Chondrocyte (in vitro differentiated cells): ENCODE measurements around the gene S100A10. TPM values are rescaled to one million over a fixed set of nuclear protein-coding genes. Genes with fewer than 3 reads are reported as not detected.

Experiments
- DNase-seq: peaks from one replicate; pipeline ENCODE4 v3.0.0; 2021; ENCODE audit warnings: mixed read lengths, low spot score
- H3K27ac Mint-ChIP-seq: one replicate; pipeline ENCODE4 v1.8.0; 2021; ENCODE audit warnings: mild to moderate bottlenecking, moderate library complexity, mixed read lengths; ENCODE audit not compliant: unreplicated experiment
- H3K27me3 Mint-ChIP-seq: 2 replicates; pipeline ENCODE4 v1.8.0; 2021; ENCODE audit warnings: low read depth, mixed read lengths
- H3K36me3 Mint-ChIP-seq: 2 replicates; pipeline ENCODE4 v1.8.0; 2021; ENCODE audit warnings: low read depth, mixed read lengths
- H3K4me1 Mint-ChIP-seq: 2 replicates; pipeline ENCODE4 v1.8.0; 2021; ENCODE audit warnings: low read depth, mild to moderate bottlenecking, mixed read lengths
- H3K4me3 Mint-ChIP-seq: one replicate; pipeline ENCODE4 v1.8.0; 2021; ENCODE audit warnings: mild to moderate bottlenecking, moderate library complexity, mixed read lengths; ENCODE audit not compliant: unreplicated experiment
- H3K9me3 Mint-ChIP-seq: 2 replicates; pipeline ENCODE4 v1.8.0; 2021; ENCODE audit warnings: low read depth, mixed read lengths
- CTCF ChIP-seq: fragments of 200-600 bp; sonication (generic); IDR thresholded peaks from 2 replicates; pipeline ENCODE4 v1.5.0; 2021; ENCODE audit warnings: antibody characterized with exemption, mild to moderate bottlenecking, moderate library complexity
- total RNA-seq: library from RNA; stranded (reverse); gene quantifications from 3 replicates; pipeline ENCODE4 v1.2.1, GENCODE V29; 2021

S100A10 gene
- total RNA-seq, 1 donor from 2014 or later, result 560 TPM

DNA sequence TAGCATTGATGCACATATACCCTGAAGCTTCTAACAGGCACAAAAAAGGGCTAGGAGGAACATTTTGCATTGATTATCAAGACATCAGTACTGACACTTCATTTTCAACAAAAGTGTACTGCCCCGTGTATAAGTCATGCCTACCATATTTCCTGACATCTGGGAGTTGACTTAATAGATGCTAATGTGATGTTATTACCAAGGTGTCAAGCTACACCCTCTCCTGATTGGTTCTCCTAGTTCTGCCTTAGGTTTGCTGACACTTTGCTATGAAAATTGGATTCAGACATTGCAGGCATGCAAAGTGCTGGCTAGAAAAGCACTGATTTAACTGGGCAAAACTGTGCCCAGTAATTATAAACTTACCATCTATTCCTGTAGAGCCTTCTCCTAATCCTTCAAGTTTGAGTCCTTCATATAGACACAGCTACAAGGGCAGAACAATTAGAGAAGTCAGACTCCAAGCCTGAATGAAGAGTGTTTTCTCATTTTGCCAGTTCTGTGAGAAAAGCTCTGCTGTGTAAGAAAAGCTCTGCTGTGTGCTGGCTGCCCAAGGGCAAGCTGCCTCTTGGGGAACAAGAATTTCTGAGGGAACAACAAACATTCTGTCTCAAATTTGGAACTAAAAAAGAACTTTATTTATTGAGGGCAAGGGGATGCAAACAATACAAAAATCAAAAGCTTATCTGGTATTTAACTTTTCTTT, 11.2 kb downstream of the S100A10 start:
- DNase-seq, result no peak
- peaks cover 69% of the 10 kb centered on the region for H3K4me1 Mint-ChIP-seq
- no peak overlapping the region for H3K4me3 Mint-ChIP-seq
- no peak overlapping the region for H3K27ac Mint-ChIP-seq
- H3K36me3 Mint-ChIP-seq, result peaks cover 29% of the 10 kb centered on the region
- TF ChIP-seq CTCF, result no peak
- H3K27me3 Mint-ChIP-seq, result no peaks in the 10 kb centered on the region
- no peaks in the 10 kb centered on the region for H3K9me3 Mint-ChIP-seq

DNA sequence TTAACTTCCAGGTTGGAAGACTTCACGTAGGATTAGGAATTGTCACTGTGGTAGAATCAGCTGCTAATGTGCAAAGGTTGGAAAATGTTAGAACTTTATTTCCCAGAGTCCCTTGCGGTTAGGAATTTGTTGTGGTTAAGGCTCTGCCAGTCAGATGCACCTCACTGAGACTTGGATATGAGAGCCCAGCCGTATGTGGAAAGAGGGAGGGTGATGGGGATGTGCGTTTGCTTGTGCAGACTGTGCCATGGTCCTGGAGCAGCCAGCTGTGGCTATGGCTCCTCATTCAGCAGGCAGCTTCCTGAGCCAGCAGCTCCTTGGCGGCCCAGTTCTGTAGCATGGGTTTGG, 12.5 kb downstream of the S100A10 start:
- TF ChIP-seq CTCF, result no peak
- no peak for DNase-seq
- Mint-ChIP-seq H3K9me3 (no peaks in the 10 kb centered on the region), H3K4me3 (no peak overlapping the region), H3K27me3 (no peaks in the 10 kb centered on the region), H3K4me1 (peaks cover 71% of the 10 kb centered on the region), H3K27ac (peak overlapping the region; percentile 75), H3K36me3 (peaks cover 26% of the 10 kb centered on the region)

DNA sequence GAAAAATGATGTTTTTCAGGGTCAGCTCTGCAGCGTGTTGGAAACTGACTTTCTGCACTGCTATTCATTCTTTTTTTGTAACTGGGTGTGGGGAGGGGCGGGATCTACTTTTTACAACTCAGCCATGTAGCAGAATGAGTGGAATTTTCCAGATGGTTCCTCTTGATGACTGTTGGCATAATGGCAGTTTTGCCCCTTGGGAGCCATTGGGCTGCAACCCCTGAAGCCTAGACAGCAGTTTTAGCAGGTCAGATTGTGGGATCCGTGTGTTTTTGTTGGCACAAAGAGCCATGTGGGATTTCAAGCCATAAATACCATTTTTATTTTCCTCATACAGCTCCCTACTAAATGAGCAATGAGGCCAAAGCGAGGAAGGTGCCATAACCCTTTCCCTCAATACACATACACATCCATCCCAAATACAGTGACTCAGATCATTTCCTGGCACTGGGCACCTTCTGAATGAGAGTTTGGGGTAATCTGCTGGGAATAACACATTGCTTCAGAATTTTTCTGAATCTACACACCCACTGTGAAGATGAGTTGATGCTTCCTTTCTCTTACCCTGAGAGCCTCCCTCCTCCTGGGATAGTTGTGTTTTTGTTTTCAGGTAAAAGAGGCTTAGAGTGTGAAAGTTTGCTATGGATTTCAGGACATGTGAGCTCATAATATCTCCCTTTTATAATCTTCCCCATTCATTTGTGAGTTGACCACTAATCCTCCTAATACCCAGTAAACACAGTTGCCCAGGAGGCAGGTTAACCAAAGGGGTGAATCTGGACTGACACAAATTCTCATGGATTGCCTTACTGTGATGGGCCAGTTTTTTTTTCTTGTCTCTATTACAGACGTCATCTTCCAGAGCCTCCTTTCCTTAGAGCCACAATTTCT, 13.1 kb downstream of the S100A10 start:
- no peak overlapping the region for H3K4me3 Mint-ChIP-seq
- H3K36me3 Mint-ChIP-seq, result peaks cover 24% of the 10 kb centered on the region
- peak overlapping the region; percentile 75 for H3K27ac Mint-ChIP-seq
- no peaks in the 10 kb centered on the region for H3K9me3 Mint-ChIP-seq
- DNase-seq, result no peak
- no peaks in the 10 kb centered on the region for H3K27me3 Mint-ChIP-seq
- TF ChIP-seq CTCF, result no peak
- peaks cover 71% of the 10 kb centered on the region for H3K4me1 Mint-ChIP-seq

DNA sequence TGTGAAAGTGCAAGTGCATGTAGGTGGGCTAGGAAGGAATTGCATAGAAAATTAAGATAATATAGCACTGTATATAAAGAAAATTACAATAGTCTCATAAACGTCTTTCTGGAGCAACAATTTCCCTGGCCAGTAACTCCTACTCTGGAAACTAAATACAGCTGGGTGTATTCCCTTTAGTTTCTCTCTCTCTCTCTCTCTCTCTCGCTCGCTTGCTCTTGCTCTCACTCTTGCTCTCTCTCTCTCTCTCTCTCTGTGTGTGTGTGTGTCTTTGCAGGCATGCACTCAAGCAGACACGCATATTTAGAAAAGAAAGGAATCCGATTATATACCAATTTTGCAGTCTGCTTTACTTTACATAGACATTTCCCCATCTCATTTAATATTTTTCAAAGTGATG, 14.7 kb downstream of the S100A10 start:
- no peak for TF ChIP-seq CTCF
- DNase-seq, result no peak
- Mint-ChIP-seq H3K27ac (no peak overlapping the region), H3K4me3 (no peak overlapping the region), H3K36me3 (peaks cover 17% of the 10 kb centered on the region), H3K27me3 (no peaks in the 10 kb centered on the region), H3K9me3 (no peaks in the 10 kb centered on the region), H3K4me1 (peaks cover 68% of the 10 kb centered on the region)

GRCh38 chr1:151977662-151978230, 15.9 kb downstream of the S100A10 start:
- Mint-ChIP-seq H3K27ac (peak overlapping the region; percentile 23), H3K4me1 (peaks cover 68% of the 10 kb centered on the region), H3K36me3 (peaks cover 9% of the 10 kb centered on the region), H3K27me3 (no peaks in the 10 kb centered on the region), H3K4me3 (no peak overlapping the region), H3K9me3 (no peaks in the 10 kb centered on the region)
- no peak for DNase-seq
- TF ChIP-seq CTCF, result no peak
